Measurements from ENCODE around the gene CFAP97D2.

- no peak for TF ChIP-seq ZNF274 (IDR thresholded peaks at IDR 0.05; ENCODE audit: low read depth, low read length)
- TF ChIP-seq YY1 (IDR thresholded peaks at IDR 0.05; ENCODE audit: insufficient read depth, insufficient read length) = no peak
These were observed 29.1 kb downstream of the CFAP97D2 start for GRCh38 chr13:114208134-114208533.
